Measurements from ENCODE around the gene OXSM. TPM values are rescaled to one million over a fixed set of nuclear protein-coding genes. Genes with fewer than 3 reads are reported as not detected.

The OXSM gene
- total RNA-seq, 1 donor from 2014 or later = 6.3 TPM

Other genes with a start within 250 kb of the OXSM start
- gene TOP2B, start 125.2 kb upstream of the OXSM start, total RNA-seq = 75.2 TPM
- gene NGLY1, start 6.6 kb upstream of the OXSM start, total RNA-seq = 45.9 TPM